Thyroid gland (tissue), 4 donors: ENCODE data around the gene KPTN.

Source experiments
- CTCF ChIP-seq, 6 experiments: fragments of 200-600 bp in 3 of 6; fragments of 450-650 bp in 3 of 6; sonication (generic) in 3 of 6; IDR thresholded peaks; one replicate each; pipeline ENCODE4 v1.5.1; 2016 to 2019; ENCODE audit warnings: antibody characterized with exemption in 6 of 6, mild to moderate bottlenecking in 2 of 6, inconsistent platforms in 1 of 6, moderate library complexity in 1 of 6
- POLR2A ChIP-seq, 2 donors: fragments of 450-650 bp; IDR thresholded peaks; one replicate each; pipeline ENCODE4 v1.6.1; 2017; ENCODE audit warnings: antibody characterized with exemption in 2 of 2, mild to moderate bottlenecking in 2 of 2, moderate library complexity in 1 of 2

GRCh38 chr19:47437500-47437899 lies 46.5 kb downstream of the KPTN start:
- TF ChIP-seq CTCF (IDR thresholded peaks at IDR 0.05), result no peak
- TF ChIP-seq POLR2A (IDR thresholded peaks at IDR 0.05), result no peak
